Lower lobe of right lung (tissue), 2 donors: ENCODE measurements around the gene PRMT9. TPM values are rescaled to one million over a fixed set of nuclear protein-coding genes. Genes with fewer than 3 reads are reported as not detected.

ENCODE experiments used
- ATAC-seq, 2 donors: fragments of 200-7000 bp; cut with Tn5 transposase; one replicate each; pipeline ENCODE4 v1.9.1; 2020 to 2022; ENCODE audit warnings: mild to moderate bottlenecking in 2 of 2, moderate library complexity in 2 of 2
- DNase-seq: peaks from one replicate; pipeline ENCODE4 v3.0.0-alpha.2; 2020
- H3K27ac ChIP-seq: fragments of 200-600 bp; one replicate; pipeline ENCODE4 v1.8.0; 2022
- H3K27me3 ChIP-seq: fragments of 200-600 bp; one replicate; pipeline ENCODE4 v1.8.0; 2022; ENCODE audit warnings: low read depth
- H3K36me3 ChIP-seq: fragments of 200-600 bp; one replicate; pipeline ENCODE4 v1.8.0; 2022; ENCODE audit warnings: mild to moderate bottlenecking
- H3K4me1 ChIP-seq: fragments of 200-600 bp; one replicate; pipeline ENCODE4 v1.8.0; 2022
- H3K4me3 ChIP-seq: fragments of 200-600 bp; one replicate; pipeline ENCODE4 v1.8.0; 2022; ENCODE audit warnings: mild to moderate bottlenecking
- H3K9me3 ChIP-seq: fragments of 200-600 bp; one replicate; pipeline ENCODE4 v1.8.0; 2022
- CTCF ChIP-seq: fragments of 200-600 bp; IDR thresholded peaks from one replicate; pipeline ENCODE4 v1.8.0; 2022; ENCODE audit warnings: antibody characterized with exemption, mild to moderate bottlenecking
- intact Hi-C: fragments of 100-400 bp; cut with DNase I; formaldehyde crosslinking; loops from one replicate; pipeline ENCODE4 v1.11.0; 2022
- total RNA-seq: library from RNA; stranded (reverse); fragmentation: NEBNext Ultra II Directional; extraction: Animal tissue kit (Norgen Biotek cat#: 25700); gene quantifications from one replicate; pipeline ENCODE4 v1.2.1, GENCODE V29; 2021
- donor health status: DM: no; HTN: yes; CAD: no; lungs with severe emphysema.

Gene PRMT9
- total RNA-seq, 1 donor from 2014 or later, result 9.4 TPM

DNA sequence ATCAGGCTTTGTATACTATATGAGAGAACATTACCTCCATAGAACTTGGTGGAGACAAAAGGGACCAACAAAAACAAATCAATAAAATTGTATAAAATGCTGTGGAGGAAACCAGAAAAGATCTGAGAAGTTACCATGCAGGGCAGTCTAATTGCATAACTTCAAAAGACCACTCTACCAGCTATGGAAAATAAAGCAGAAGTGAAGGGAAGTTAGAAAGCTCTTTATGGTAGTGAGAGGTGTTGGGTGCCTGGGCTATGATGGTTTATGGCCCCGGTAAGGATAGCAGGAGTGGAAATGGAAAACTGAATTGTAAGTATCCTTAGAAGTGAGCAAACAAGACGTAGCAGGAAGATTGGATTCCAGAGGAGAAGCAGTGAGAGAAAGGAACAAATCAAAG, 63.6 kb downstream of the PRMT9 start:
- no peak overlapping the region for H3K27ac ChIP-seq

DNA sequence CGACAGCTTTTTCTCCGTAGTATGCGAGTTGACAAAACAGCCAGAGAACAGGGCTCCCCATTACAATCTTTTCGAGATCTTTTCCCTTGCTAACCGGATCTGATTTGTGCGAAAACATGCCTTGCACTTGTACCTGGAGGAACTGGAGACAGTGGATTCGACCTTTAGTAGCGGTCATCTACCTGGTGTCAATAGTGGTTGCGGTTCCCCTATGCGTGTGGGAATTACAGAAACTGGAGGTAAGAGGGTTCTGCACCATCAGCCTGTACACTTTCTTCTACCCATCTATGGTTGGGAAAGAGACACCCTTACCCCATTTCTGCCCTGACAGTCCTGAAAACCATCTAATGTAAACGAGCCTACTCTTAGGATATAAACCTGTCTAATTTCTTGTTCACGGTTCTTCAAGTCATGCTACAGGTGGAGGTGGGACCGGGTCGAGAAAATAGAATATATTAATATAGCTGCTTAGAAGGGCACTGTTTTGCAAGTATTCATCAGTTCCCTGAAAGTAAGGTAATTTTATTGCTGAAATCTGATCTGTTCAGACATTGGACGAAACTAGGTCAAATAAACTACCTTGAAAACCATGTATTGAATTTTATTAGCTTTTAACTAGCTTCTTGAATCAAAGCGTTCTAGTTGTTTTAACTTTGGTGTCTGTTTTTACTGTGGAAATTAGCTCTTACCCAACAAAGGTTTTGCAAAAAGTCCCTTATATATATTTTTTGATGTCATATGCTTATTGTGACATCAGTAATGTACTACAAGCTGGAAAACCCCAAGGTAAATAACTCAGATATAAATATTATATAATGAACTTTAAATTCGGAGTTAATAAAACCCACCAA, 65.9 kb downstream of the PRMT9 start:
- DNase-seq (no peak), ATAC-seq (peak in 1 of 2 donors; percentile 21)
- peak overlapping the region; percentile 84 for H3K27ac ChIP-seq
- H3K36me3 ChIP-seq, result peaks cover 16% of the 10 kb centered on the region
- intact Hi-C loops, result no loop called here
- peaks cover 41% of the 10 kb centered on the region for H3K4me1 ChIP-seq
- no peak for TF ChIP-seq CTCF
- peak overlapping the region; percentile 86 for H3K4me3 ChIP-seq
- no peaks in the 10 kb centered on the region for H3K9me3 ChIP-seq
- H3K27me3 ChIP-seq, result no peaks in the 10 kb centered on the region

More for the DNA sequence above, 63.6 kb downstream of the PRMT9 start:
- ATAC-seq (no peak), DNase-seq (no peak)
- no peak for TF ChIP-seq CTCF
- Histone ChIP-seq H3K4me3 (no peak overlapping the region), H3K36me3 (peaks cover 39% of the 10 kb centered on the region), H3K27me3 (no peaks in the 10 kb centered on the region), H3K9me3 (no peaks in the 10 kb centered on the region), H3K4me1 (peaks cover 41% of the 10 kb centered on the region)
- intact Hi-C loops, result no loop called here

GRCh38 chr4:147617173-147617840, 66.7 kb downstream of the PRMT9 start, which contains the start of gene TMEM184C:
Gene TMEM184C (plus strand): TSS chr4:147617397. CDS start chr4:147617957, 560 bp downstream.
- peaks cover 9% of the 10 kb centered on the region for H3K36me3 ChIP-seq
- H3K27me3 ChIP-seq, result no peaks in the 10 kb centered on the region
- DNase-seq, result peak; percentile 99
- TF ChIP-seq CTCF, result no peak
- no peaks in the 10 kb centered on the region for H3K9me3 ChIP-seq
- peak; percentile 99 to 100 for ATAC-seq
- H3K4me3 ChIP-seq, result peak within 1 kb of the TSS; percentile 86
- H3K27ac ChIP-seq, result peak within 1 kb of the TSS; percentile 84
- intact Hi-C loops, result no loop called here
- H3K4me1 ChIP-seq, result peaks cover 41% of the 10 kb centered on the region

GRCh38 chr4:147616849-147617172, 67.2 kb downstream of the PRMT9 start:
- intact Hi-C loops, result no loop called here
- no peak for TF ChIP-seq CTCF
- H3K27ac ChIP-seq, result peak overlapping the region; percentile 84
- H3K27me3 ChIP-seq, result no peaks in the 10 kb centered on the region
- H3K36me3 ChIP-seq, result peaks cover 8% of the 10 kb centered on the region
- ATAC-seq (peak in 1 of 2 donors; percentile 15), DNase-seq (no peak)
- peaks cover 38% of the 10 kb centered on the region for H3K4me1 ChIP-seq
- H3K4me3 ChIP-seq, result peak overlapping the region; percentile 86
- H3K9me3 ChIP-seq, result no peaks in the 10 kb centered on the region

- TF ChIP-seq CTCF, result no peak
- Histone ChIP-seq H3K4me3 (no peak overlapping the region), H3K36me3 (no peaks in the 10 kb centered on the region), H3K4me1 (no peaks in the 10 kb centered on the region), H3K27ac (no peak overlapping the region), H3K27me3 (no peaks in the 10 kb centered on the region), H3K9me3 (no peaks in the 10 kb centered on the region)
- no peak for ATAC-seq
- intact Hi-C loops, result no loop called here
- DNase-seq, result no peak
These were observed 73.3 kb downstream of the PRMT9 start for GRCh38 chr4:147610686-147611085.
